Lower lobe of right lung (tissue), 2 donors: ENCODE data around the gene SPN. TPM values are rescaled to one million over a fixed set of nuclear protein-coding genes. Genes with fewer than 3 reads are reported as not detected.
A peak's percentile ranks its signal among the peaks of the same experiment; 100 is the strongest.

ENCODE experiments used
- ATAC-seq, 2 donors: fragments of 200-7000 bp; cut with Tn5 transposase; one replicate each; pipeline ENCODE4 v1.9.1; 2020 to 2022; ENCODE audit warnings: mild to moderate bottlenecking in 2 of 2, moderate library complexity in 2 of 2
- DNase-seq: peaks from one replicate; pipeline ENCODE4 v3.0.0-alpha.2; 2020
- H3K27ac ChIP-seq: fragments of 200-600 bp; one replicate; pipeline ENCODE4 v1.8.0; 2022
- H3K27me3 ChIP-seq: fragments of 200-600 bp; one replicate; pipeline ENCODE4 v1.8.0; 2022; ENCODE audit warnings: low read depth
- H3K36me3 ChIP-seq: fragments of 200-600 bp; one replicate; pipeline ENCODE4 v1.8.0; 2022; ENCODE audit warnings: mild to moderate bottlenecking
- H3K4me1 ChIP-seq: fragments of 200-600 bp; one replicate; pipeline ENCODE4 v1.8.0; 2022
- H3K4me3 ChIP-seq: fragments of 200-600 bp; one replicate; pipeline ENCODE4 v1.8.0; 2022; ENCODE audit warnings: mild to moderate bottlenecking
- H3K9me3 ChIP-seq: fragments of 200-600 bp; one replicate; pipeline ENCODE4 v1.8.0; 2022
- intact Hi-C: fragments of 100-400 bp; cut with DNase I; formaldehyde crosslinking; loops from one replicate; pipeline ENCODE4 v1.11.0; 2022
- total RNA-seq: library from RNA; stranded (reverse); fragmentation: NEBNext Ultra II Directional; extraction: Animal tissue kit (Norgen Biotek cat#: 25700); gene quantifications from one replicate; pipeline ENCODE4 v1.2.1, GENCODE V29; 2021
- TF ChIP-seq, protein P1 (sequence below): fragments of 200-600 bp; IDR thresholded peaks from one replicate; pipeline ENCODE4 v1.8.0; 2022; ENCODE audit warnings: antibody characterized with exemption, mild to moderate bottlenecking
- donor health status: DM: no; HTN: yes; CAD: no; lungs with severe emphysema.

The SPN gene
- total RNA-seq, 1 donor from 2014 or later = 109 TPM

DNA sequence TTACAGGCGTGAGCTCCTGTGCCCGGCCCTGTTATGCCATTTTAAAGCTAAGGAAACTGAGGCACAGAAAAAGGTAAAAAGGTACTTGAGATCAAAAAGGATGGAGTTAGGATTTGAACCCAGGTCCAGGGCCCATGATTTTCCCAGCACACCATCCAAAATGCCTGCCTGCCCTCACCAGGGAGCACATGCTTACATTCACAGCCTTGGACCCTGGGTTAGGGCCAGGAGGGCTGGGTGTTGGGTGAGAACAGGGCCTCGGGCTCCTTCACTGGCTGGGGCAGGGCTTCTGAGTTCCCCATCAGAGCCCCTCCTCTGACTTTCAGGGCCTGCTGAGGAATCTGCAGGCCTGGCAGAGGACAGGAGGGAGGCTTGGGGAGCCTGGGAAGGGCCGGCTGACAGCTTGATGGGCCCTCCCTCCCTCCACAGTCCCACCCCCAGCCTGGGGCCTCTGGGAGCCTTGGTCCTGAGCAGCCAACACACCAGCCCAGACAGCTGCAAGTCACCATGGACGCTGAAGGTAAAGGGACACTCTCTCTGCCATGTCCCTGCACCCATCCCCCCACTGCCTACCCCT, 15.7 kb downstream of the SPN start, which contains the start of gene QPRT:
Gene QPRT (plus strand): TSS at position 490 of the 577 bp plus-strand sequence. CDS start 18 bp downstream, at position 508.
- intact Hi-C loops = no loop called here
- Histone ChIP-seq H3K27me3 (no peaks in the 10 kb centered on the region), H3K4me1 (no peaks in the 10 kb centered on the region), H3K9me3 (no peaks in the 10 kb centered on the region), H3K36me3 (no peaks in the 10 kb centered on the region), H3K4me3 (peak within 1 kb of the TSS; percentile 42), H3K27ac (no peak within 1 kb of the TSS)
- no peak for DNase-seq
- TF ChIP-seq, protein P1, sequence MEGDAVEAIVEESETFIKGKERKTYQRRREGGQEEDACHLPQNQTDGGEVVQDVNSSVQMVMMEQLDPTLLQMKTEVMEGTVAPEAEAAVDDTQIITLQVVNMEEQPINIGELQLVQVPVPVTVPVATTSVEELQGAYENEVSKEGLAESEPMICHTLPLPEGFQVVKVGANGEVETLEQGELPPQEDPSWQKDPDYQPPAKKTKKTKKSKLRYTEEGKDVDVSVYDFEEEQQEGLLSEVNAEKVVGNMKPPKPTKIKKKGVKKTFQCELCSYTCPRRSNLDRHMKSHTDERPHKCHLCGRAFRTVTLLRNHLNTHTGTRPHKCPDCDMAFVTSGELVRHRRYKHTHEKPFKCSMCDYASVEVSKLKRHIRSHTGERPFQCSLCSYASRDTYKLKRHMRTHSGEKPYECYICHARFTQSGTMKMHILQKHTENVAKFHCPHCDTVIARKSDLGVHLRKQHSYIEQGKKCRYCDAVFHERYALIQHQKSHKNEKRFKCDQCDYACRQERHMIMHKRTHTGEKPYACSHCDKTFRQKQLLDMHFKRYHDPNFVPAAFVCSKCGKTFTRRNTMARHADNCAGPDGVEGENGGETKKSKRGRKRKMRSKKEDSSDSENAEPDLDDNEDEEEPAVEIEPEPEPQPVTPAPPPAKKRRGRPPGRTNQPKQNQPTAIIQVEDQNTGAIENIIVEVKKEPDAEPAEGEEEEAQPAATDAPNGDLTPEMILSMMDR = no peak
- ATAC-seq = peak; percentile 57 to 71

DNA sequence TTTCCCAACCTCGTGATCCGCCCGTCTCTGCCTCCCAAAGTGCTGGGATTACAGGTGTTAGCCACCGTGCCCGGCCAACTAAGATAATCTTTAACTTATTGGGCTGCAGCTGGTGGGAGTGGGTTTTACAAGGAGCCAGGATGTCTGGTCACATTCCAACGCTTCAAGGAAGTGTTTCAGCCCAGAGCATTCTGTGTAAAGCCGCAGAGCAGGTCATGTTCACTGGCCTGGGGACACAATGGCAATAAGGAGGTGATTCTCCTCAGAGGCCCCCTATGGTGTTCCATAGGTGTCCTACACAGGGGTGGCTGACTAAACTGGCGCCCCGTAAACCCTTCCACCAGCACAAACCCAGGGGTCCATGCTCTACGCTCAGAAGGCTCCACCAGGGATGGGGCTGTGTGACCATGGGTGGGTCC, 17.1 kb downstream of the SPN start:
- Histone ChIP-seq H3K4me1 (no peaks in the 10 kb centered on the region), H3K9me3 (no peaks in the 10 kb centered on the region), H3K4me3 (peak overlapping the region; percentile 42), H3K27ac (no peak overlapping the region), H3K36me3 (no peaks in the 10 kb centered on the region), H3K27me3 (no peaks in the 10 kb centered on the region)
- ATAC-seq (no peak), DNase-seq (no peak)
- TF ChIP-seq, protein P1 = no peak
- intact Hi-C loops = no loop called here

DNA sequence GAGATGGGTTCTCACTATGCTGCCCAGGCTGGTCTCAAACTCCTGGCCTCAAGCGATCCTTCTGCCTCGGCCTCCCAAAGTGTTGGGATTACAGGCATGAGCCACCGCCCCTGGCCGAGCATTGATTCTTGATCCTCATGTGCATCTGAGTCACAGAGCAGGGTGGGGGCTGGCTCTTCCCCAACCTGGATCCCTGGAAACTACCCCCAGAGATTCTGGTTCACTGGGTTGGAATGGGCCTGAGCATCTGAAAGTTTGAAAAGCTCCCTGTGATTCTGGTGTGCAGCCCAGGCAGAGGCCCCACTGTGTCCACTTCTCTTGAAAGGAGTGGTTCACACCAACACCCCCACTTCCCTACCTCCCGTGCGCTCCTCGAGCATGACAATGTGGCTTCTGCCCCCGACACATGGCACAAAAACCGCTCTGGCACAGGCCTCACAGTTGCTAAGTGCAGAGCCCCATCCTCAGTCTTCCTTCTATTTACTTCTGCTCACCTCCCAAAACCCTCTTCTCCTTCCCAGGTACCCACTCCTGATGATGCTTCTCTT, 20.6 kb downstream of the SPN start:
- intact Hi-C loops = no loop called here
- Histone ChIP-seq H3K27me3 (no peaks in the 10 kb centered on the region), H3K4me3 (no peak overlapping the region), H3K36me3 (no peaks in the 10 kb centered on the region), H3K27ac (no peak overlapping the region), H3K9me3 (no peaks in the 10 kb centered on the region), H3K4me1 (no peaks in the 10 kb centered on the region)
- DNase-seq (no peak), ATAC-seq (no peak)
- TF ChIP-seq, protein P1 = no peak

DNA sequence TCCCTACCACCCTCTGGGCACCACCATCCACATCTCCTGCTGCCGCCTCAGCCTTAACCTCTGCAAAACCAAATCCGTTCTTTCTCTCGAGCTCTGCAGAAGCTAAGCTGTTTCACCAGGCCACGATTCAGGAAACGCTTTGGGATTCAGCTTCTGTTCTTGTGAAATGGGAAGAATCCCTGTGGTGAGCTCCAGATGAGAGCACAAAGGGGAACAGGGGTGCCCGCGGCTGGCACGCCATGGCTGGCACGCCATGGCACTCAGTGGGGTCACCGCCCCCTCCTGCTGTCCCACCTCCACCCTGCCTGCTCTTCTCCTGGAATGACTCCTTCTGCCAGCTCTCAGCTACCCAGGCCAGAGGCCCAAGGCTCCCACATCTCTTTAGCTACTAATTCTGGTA, 21.6 kb downstream of the SPN start:
- no peak for ATAC-seq
- no peak for DNase-seq
- TF ChIP-seq, protein P1 = no peak
- Histone ChIP-seq H3K27ac (no peak overlapping the region), H3K27me3 (no peaks in the 10 kb centered on the region), H3K9me3 (no peaks in the 10 kb centered on the region), H3K4me1 (no peaks in the 10 kb centered on the region), H3K36me3 (no peaks in the 10 kb centered on the region), H3K4me3 (no peak overlapping the region)
- intact Hi-C loops = no loop called here

DNA sequence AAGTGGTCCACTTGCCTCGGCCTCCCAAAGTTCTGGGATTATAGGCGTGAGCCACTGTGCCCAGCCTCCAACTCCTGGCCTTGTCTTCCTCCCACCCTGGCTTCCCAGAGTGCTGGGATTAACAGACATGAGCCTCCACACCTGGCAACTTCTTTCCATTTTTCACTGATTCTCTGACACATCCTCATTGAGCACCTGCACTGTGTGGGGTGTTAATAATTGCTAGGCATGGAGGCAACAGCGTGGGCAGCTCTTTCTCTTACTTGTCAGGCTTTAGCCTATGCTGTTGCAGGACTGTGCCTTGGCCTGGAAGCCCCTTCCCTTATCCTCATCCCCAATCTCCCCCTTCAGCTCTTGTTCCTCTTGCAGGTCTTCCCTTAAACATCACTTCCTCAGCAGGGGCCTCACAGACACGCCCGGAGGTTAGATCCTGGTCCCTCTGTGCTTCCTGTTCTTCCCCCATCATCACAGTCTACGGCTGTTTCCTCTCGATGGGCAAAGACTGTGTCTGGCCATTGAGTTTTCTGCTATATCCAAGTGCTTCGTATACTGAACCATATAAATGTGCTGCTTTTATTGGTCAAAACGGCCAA, 23.8 kb downstream of the SPN start:
- DNase-seq = no peak
- H3K36me3 ChIP-seq = no peaks in the 10 kb centered on the region
- no peak overlapping the region for H3K27ac ChIP-seq
- intact Hi-C loops = no loop called here
- H3K4me3 ChIP-seq = no peak overlapping the region
- H3K27me3 ChIP-seq = no peaks in the 10 kb centered on the region
- no peaks in the 10 kb centered on the region for H3K9me3 ChIP-seq
- peak in 1 of 2 donors; percentile 36 for ATAC-seq
- no peaks in the 10 kb centered on the region for H3K4me1 ChIP-seq
- TF ChIP-seq, protein P1 = no peak
